ENCODE measurements around the gene KDM6A. TPM values are rescaled to one million over a fixed set of nuclear protein-coding genes. Genes with fewer than 3 reads are reported as not detected.

Gene KDM6A
- total RNA-seq (2022; extraction: Qiagen RNA extraction; ENCODE audit: low read depth): 13.7 to 16.8 TPM (median 16.4 TPM) in 5 replicates

DNA sequence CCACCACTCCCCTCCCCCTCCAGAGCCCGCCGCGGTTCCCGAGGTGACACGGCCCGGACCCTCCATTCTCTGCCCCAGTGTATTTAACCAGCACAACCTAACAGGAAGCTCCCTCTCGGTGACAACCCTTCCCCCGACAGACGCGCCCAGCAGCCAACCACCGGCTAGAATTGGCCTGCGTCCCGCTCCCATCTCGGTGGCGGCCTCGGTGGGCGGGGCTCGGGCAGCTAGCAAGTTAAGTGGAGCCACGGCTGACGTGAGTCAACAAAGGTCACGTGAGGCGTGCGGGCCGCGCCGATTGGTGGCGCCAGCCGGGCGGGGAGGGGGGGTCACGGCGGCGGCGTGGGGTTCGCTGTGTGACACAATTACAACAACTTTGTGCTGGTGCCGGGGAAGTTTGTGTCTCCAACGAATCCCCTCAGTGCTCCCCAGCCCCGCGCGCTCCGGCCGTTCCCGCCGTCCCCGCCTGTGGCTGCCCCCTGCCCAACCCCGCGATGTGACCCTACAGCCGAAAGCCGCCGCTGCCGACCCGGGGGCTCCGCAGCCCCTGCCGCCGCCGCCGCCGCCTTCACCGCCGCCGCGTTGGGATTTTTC is at the start of gene KDM6A:
Gene KDM6A, plus strand, starts transcription at position 368 of the 594 bp plus-strand sequence. CDS start 364 bp downstream, outside the sequence.

GRCh38 chrX:44843753-44844152 is 29.2 kb upstream of the KDM6A start, which contains the start of gene DUSP21:
DUSP21 (plus strand) TSS chrX:44844021; CDS start chrX:44844133, 112 bp downstream.

Other genes with a start within 250 kb of the KDM6A start
- not detected in 5 replicates for gene DUSP21, start 29.2 kb upstream of the KDM6A start, total RNA-seq (2022; extraction: Qiagen RNA extraction; ENCODE audit: low read depth)